NT2/D1 (cell line): ENCODE data around the gene PCSK7.

Source experiments
- SUZ12 ChIP-seq: IDR thresholded peaks from 2 replicates; pipeline ENCODE4 v1.6.1; 2011; ENCODE audit not compliant: insufficient read length, insufficient read depth; ENCODE audit errors: extremely low read depth
- YY1 ChIP-seq: IDR thresholded peaks from 2 replicates; pipeline ENCODE4 v1.6.1; 2011; ENCODE audit not compliant: insufficient read length, insufficient read depth
- ZNF274 ChIP-seq: IDR thresholded peaks from 2 replicates; pipeline ENCODE4 v1.6.1; 2011; ENCODE audit warnings: mild to moderate bottlenecking, low read depth, low read length

GRCh38 chr11:117229931-117230285, 2.0 kb downstream of the PCSK7 start:
- TF ChIP-seq SUZ12 (no peak), ZNF274 (no peak), YY1 (no peak)
